RWPE2 (cell line): ENCODE measurements around the gene HAPSTR1.
"Not testable (repeated sequence)": the region's sequence is repeated elsewhere in the genome, so short reads cannot be mapped to it uniquely, and the experiment has no call there.

Source experiments
- ATAC-seq: fragments of 200-7000 bp; cut with Tn5 transposase; 3 replicates; pipeline ENCODE4 v1.9.1; 2021; ENCODE audit warnings: low read depth
- DNase-seq: peaks from one replicate; pipeline ENCODE4 v3.0.0-alpha.2; 2020; ENCODE audit warnings: low spot score
- H3K27ac ChIP-seq: fragments of 450-650 bp; 2 replicates; pipeline ENCODE4 v1.5.1; 2017; ENCODE audit warnings: mild to moderate bottlenecking; ENCODE audit not compliant: poor library complexity, severe bottlenecking
- H3K27me3 ChIP-seq: fragments of 250-450 bp; sonication (Bioruptor Pico); 2 replicates; pipeline ENCODE4 v1.5.1; 2021; ENCODE audit warnings: mild to moderate bottlenecking, moderate library complexity; ENCODE audit not compliant: insufficient read depth, poor library complexity, severe bottlenecking
- H3K36me3 ChIP-seq: fragments of 250-450 bp; sonication (Bioruptor Pico); 2 replicates; pipeline ENCODE4 v1.5.1; 2020; ENCODE audit warnings: low read depth, mild to moderate bottlenecking, moderate library complexity
- H3K4me1 ChIP-seq: fragments of 250-450 bp; sonication (Bioruptor Pico); 2 replicates; pipeline ENCODE4 v1.5.1; 2021; ENCODE audit warnings: mild to moderate bottlenecking, moderate library complexity; ENCODE audit not compliant: insufficient read depth, poor library complexity, severe bottlenecking
- H3K4me3 ChIP-seq: fragments of 250-450 bp; sonication (Bioruptor Pico); 2 replicates; pipeline ENCODE4 v1.5.1; 2021; ENCODE audit warnings: mild to moderate bottlenecking, moderate library complexity; ENCODE audit not compliant: severe bottlenecking
- H3K9me3 ChIP-seq: fragments of 250-450 bp; sonication (Bioruptor Pico); 2 replicates; pipeline ENCODE4 v1.5.1; 2021; ENCODE audit warnings: mild to moderate bottlenecking, moderate library complexity; ENCODE audit not compliant: severe bottlenecking
- CTCF ChIP-seq: fragments of 450-650 bp; IDR thresholded peaks from one replicate; pipeline ENCODE4 v1.5.1; 2017; ENCODE audit warnings: mild to moderate bottlenecking, moderate library complexity; ENCODE audit not compliant: poor library complexity, severe bottlenecking

HAPSTR1 gene

DNA sequence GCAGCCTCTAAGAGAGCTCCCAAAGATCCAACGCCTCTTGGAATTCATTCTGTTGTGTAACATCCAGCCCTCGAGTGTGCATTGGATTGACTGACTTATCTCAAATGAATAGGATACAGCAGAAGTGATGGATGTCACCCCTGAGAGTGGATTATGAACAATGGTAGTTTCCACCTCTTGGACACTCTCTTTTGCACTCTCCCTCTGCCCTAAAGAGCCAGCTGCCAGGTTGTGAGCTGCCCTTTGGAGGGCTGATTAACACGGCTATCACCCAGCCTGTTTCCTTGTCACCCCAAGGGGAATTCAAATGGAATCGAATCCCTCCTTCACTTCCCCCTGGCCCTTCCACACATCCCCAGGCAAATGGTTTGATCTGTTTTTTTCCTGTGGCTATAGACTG, 21.2 kb upstream of the HAPSTR1 start:
- H3K4me3 ChIP-seq = no peak overlapping the region
- H3K36me3 ChIP-seq = peaks cover 12% of the 10 kb centered on the region
- H3K9me3 ChIP-seq = no peaks in the 10 kb centered on the region
- peaks cover 21% of the 10 kb centered on the region for H3K4me1 ChIP-seq
- no peak for DNase-seq
- no peak for ATAC-seq
- H3K27ac ChIP-seq = peak overlapping the region; percentile 88
- no peaks in the 10 kb centered on the region for H3K27me3 ChIP-seq
- no peak for TF ChIP-seq CTCF

DNA sequence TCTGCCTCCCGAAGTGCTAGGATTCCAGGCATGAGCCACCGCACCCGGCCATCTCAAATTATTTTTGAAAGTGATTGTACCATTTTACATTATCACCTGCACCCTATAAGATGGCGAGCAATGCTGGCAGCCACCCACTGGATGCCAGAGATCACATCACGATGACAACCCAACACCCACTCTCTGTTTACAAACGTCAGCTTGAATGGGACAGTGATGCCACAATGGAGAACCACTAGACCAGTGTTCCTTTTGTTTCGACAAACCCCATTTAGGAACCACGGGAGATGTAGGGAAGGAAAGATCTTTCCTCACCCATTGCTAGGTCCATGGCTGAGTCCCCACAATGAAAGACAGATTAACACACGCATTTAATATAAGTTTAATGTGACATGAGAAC, 20.1 kb upstream of the HAPSTR1 start:
- Histone ChIP-seq H3K36me3 (peaks cover 6% of the 10 kb centered on the region), H3K9me3 (no peaks in the 10 kb centered on the region), H3K27me3 (no peaks in the 10 kb centered on the region), H3K4me1 (peaks cover 23% of the 10 kb centered on the region), H3K27ac (peak overlapping the region; percentile 92), H3K4me3 (no peak overlapping the region)
- no peak for TF ChIP-seq CTCF
- ATAC-seq (no peak), DNase-seq (no peak)

DNA sequence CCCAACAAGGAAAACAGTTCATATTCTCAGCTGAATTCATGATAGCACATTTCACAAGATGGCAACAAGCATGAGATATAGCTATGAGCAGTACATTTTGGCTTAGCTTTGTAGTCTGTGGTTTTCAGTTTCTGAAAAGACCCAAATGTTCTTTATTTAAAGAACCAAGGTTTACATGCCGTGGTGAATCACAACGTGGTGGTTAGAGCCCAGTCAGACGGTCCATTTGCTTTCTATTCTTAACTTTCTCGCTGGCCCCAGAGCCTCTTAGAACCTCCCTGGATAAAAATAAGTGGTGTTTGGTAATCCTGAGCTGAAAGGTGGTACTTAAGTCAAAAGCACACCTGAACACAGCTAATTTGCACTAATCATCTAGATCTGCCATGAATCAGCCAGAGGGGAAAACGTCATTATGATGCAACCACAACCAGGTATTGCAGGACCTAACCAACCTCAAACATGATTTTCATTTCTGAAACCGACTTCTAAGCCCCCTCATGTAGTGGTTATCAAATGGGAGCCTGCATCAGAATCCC, 18.6 kb upstream of the HAPSTR1 start:
- peaks cover 38% of the 10 kb centered on the region for H3K4me1 ChIP-seq
- DNase-seq (no peak), ATAC-seq (peak; percentile 29)
- TF ChIP-seq CTCF = no peak
- peak overlapping the region; percentile 92 for H3K27ac ChIP-seq
- H3K27me3 ChIP-seq = no peaks in the 10 kb centered on the region
- no peaks in the 10 kb centered on the region for H3K36me3 ChIP-seq
- no peaks in the 10 kb centered on the region for H3K9me3 ChIP-seq
- H3K4me3 ChIP-seq = no peak overlapping the region

DNA sequence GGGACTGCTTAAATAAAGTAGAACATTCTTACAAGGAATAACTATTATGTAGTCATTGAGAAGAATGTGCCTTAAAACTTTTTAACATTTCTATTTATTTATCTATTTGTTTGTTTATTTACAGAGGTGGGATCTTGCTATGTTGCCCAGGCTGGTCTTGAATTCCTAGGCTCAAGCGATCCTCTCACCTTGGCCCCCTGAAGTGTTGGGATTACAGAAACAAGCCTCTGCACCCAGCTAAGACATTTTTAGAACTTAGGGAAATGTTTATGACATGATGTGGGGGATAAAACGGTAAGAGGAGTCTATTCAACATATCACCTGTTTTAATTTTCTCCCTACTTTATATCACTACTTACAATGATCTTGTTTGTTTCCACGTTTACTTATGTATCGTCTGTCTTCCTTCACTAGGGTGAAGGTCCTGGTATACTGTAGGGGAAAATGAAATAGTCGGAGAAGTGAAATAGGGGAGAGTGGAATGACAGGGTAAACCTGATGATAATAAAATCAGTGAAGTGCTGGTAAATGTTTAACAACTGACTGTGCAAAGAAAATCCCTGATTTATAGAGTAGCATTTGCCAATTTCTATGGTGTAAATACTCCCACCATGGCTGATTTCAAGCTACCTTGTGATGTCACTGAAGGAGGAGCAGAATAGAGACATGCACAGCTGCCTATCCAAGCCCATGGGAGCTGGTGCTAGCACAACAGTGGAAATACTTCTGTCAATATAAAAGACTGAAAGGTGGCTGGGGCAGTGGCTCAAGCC, 16.0 kb upstream of the HAPSTR1 start:
- Histone ChIP-seq H3K4me1 (peaks cover 38% of the 10 kb centered on the region), H3K4me3 (no peak overlapping the region), H3K9me3 (no peaks in the 10 kb centered on the region), H3K36me3 (no peaks in the 10 kb centered on the region), H3K27me3 (no peaks in the 10 kb centered on the region), H3K27ac (peak overlapping the region; percentile 78)
- ATAC-seq = no peak
- DNase-seq = no peak
- no peak for TF ChIP-seq CTCF

GRCh38 chr16:9077091-9077809, 14.2 kb upstream of the HAPSTR1 start:
- Histone ChIP-seq H3K9me3 (no peaks in the 10 kb centered on the region), H3K4me3 (no peak overlapping the region), H3K4me1 (peaks cover 34% of the 10 kb centered on the region), H3K27ac (peak overlapping the region; percentile 78), H3K36me3 (no peaks in the 10 kb centered on the region), H3K27me3 (no peaks in the 10 kb centered on the region)
- TF ChIP-seq CTCF = no peak
- DNase-seq (no peak), ATAC-seq (peak; percentile 75)

DNA sequence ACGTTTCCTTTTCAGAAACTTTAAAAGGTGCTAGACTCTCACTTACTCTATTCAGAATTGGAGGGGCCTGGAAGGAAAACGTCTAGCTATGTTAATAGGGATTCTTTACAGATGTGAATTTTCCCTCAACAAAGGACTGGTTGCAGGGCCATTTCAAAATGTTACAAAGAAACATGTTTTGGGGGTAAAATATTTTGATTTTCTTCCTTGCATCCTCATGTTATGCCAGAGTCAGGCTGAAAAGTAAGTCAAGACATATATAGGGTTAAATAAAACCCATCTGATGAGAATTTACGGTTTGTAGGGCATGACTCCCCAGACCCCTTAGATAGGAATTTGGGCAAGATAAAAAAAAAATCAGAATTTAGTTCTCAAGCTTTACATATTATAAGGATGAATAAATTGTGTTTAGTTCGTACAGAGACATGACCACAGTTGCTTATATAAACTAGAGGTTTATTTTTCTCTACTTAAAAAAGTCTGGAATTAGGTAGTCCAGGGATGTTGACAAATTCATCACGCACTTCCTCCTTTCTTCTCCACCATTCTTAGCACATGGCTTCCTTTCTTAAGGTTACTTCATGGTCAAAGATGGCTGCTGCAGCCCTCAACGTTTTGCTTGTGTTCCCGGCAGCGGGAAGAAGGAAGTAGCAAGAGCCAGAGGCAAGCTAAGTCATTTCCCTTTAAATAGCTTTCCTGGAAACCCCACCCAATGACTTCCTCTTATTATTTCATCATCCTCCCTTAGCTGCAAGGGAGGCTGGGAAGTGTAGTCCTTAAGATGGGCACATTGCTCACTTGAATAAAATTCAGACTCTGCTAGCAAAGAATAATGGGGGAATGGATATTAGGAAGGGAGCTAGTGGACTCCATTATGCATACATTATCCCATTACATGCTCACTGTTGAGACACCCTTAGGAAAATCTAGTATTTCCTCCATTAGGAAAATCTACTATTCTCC, 12.7 kb upstream of the HAPSTR1 start:
- not testable (repeated sequence) for H3K27me3 ChIP-seq, H3K9me3 ChIP-seq, DNase-seq, H3K4me3 ChIP-seq, H3K36me3 ChIP-seq
- ATAC-seq = peak; percentile 77
- peak overlapping the region; percentile 78 for H3K27ac ChIP-seq
- H3K4me1 ChIP-seq = peaks cover 19% of the 10 kb centered on the region
